GM18870 (cell line): ENCODE results near the gene TRIP6.
"Not testable (repeated sequence)": the region's sequence is repeated elsewhere in the genome, so short reads cannot be mapped to it uniquely, and the experiment has no call there.

Source experiments
- ATAC-seq: cut with Tn5 transposase; IDR thresholded peaks from one replicate; pipeline ENCODE4 v1.9.1; 2021; ENCODE audit warnings: moderate library complexity; ENCODE audit not compliant: unreplicated experiment

Gene TRIP6

GRCh38 chr7:100837099-100837836 is 29.9 kb upstream of the TRIP6 start:
- no peak for ATAC-seq

GRCh38 chr7:100839361-100839760 is 27.8 kb upstream of the TRIP6 start:
- ATAC-seq, result no peak

GRCh38 chr7:100840470-100841100 is 26.6 kb upstream of the TRIP6 start:
- ATAC-seq, result no peak

- ATAC-seq, result no peak
These were observed 19.8 kb upstream of the TRIP6 start for GRCh38 chr7:100847360-100847759.

- ATAC-seq, result peak; percentile 59
These were observed 14.9 kb upstream of the TRIP6 start, which contains the start of gene SLC12A9 for GRCh38 chr7:100852048-100852872. Gene SLC12A9 (plus strand): TSS chr7:100852713. CDS start chr7:100854198, 1,485 bp downstream.

- no peak for ATAC-seq
These were observed 12.9 kb upstream of the TRIP6 start for GRCh38 chr7:100854146-100854895.

- ATAC-seq, result not testable (repeated sequence)
These were observed 12.3 kb upstream of the TRIP6 start for GRCh38 chr7:100854899-100855298.

GRCh38 chr7:100855515-100855914 is 11.7 kb upstream of the TRIP6 start:
- no peak for ATAC-seq

GRCh38 chr7:100856871-100857282 is 10.3 kb upstream of the TRIP6 start:
- ATAC-seq, result no peak

GRCh38 chr7:100859856-100860255 is 7.3 kb upstream of the TRIP6 start:
- ATAC-seq, result no peak

GRCh38 chr7:100860702-100861615 is 6.2 kb upstream of the TRIP6 start:
- ATAC-seq, result no peak

GRCh38 chr7:100861616-100861985 is 5.6 kb upstream of the TRIP6 start:
- ATAC-seq, result no peak

- ATAC-seq, result no peak
These were observed 3.7 kb upstream of the TRIP6 start for GRCh38 chr7:100863406-100863950.

GRCh38 chr7:100864263-100864845 is 2.8 kb upstream of the TRIP6 start:
- ATAC-seq, result no peak

- no peak for ATAC-seq
These were observed 1.7 kb upstream of the TRIP6 start for GRCh38 chr7:100865372-100865911.

GRCh38 chr7:100865938-100866728 is 1.1 kb upstream of the TRIP6 start:
- no peak for ATAC-seq

GRCh38 chr7:100866729-100867039 is 503 bp upstream of the TRIP6 start:
- no peak for ATAC-seq

- no peak for ATAC-seq
These were observed 744 bp downstream of the TRIP6 start for GRCh38 chr7:100867776-100868485.
